Caco-2 (cell line): ENCODE data around the gene SRSF7. TPM values are rescaled to one million over a fixed set of nuclear protein-coding genes. Genes with fewer than 3 reads are reported as not detected.

ENCODE experiments used
- BruUV-seq: library from RNA; stranded (reverse); fragments of 400-500 nt; replicated peaks from 2 replicates; lab custom pipeline; 2021; lab: Mats Ljungman, UMichigan
- CTCF ChIA-PET: fragments of 300-600 bp; sonication (Branson Sonifier 250); formaldehyde crosslinking; loops from one replicate; lab custom pipeline; 2022; ENCODE audit warnings: antibody characterized with exemption; lab: Charles Lee
- POLR2A ChIA-PET: fragments of 300-600 bp; sonication (Branson Sonifier 250); formaldehyde crosslinking; loops from one replicate; lab custom pipeline; 2022; ENCODE audit warnings: antibody characterized with exemption; lab: Charles Lee
- DNase-seq, 2 experiments: peaks; one replicate each; pipeline versions ENCODE4 v3.0.0 to v3.0.0-alpha.2; 2020 to 2022
- H3K27me3 ChIP-seq: replicated peaks from 2 replicates; pipeline ENCODE4 v1.6.0; 2011; ENCODE audit warnings: low read length; ENCODE audit not compliant: control insufficient read depth, insufficient read depth
- H3K36me3 ChIP-seq: 2 replicates; pipeline ENCODE4 v1.5.1; 2011; ENCODE audit warnings: low read length; ENCODE audit not compliant: control insufficient read depth, insufficient read depth
- H3K4me1 ChIP-seq: fragments of 250-450 bp; sonication (Bioruptor Pico); 2 replicates; pipeline ENCODE4 v1.5.1; 2020; ENCODE audit warnings: mild to moderate bottlenecking
- H3K4me3 ChIP-seq: 2 replicates; pipeline ENCODE4 v1.5.1; 2011; ENCODE audit warnings: low read depth, mild to moderate bottlenecking, control low read depth, low read length
- H3K9me3 ChIP-seq: fragments of 250-450 bp; sonication (Bioruptor Pico); 2 replicates; pipeline ENCODE4 v1.5.1; 2020; ENCODE audit warnings: mild to moderate bottlenecking, moderate library complexity
- H3K27ac Mint-ChIP-seq: one replicate; pipeline ENCODE4 v1.8.0; 2022; ENCODE audit warnings: mixed read lengths; ENCODE audit not compliant: unreplicated experiment
- H3K27me3 Mint-ChIP-seq: one replicate; pipeline ENCODE4 v1.8.0; 2022; ENCODE audit warnings: mixed read lengths; ENCODE audit not compliant: insufficient read depth, unreplicated experiment
- H3K36me3 Mint-ChIP-seq: one replicate; pipeline ENCODE4 v1.8.0; 2022; ENCODE audit warnings: mild to moderate bottlenecking, mixed read lengths; ENCODE audit not compliant: insufficient read depth, unreplicated experiment
- H3K4me1 Mint-ChIP-seq: one replicate; pipeline ENCODE4 v1.8.0; 2022; ENCODE audit warnings: low read depth, mixed read lengths; ENCODE audit not compliant: unreplicated experiment
- H3K4me3 Mint-ChIP-seq: one replicate; pipeline ENCODE4 v1.8.0; 2022; ENCODE audit warnings: mild to moderate bottlenecking, moderate library complexity, mixed read lengths; ENCODE audit not compliant: unreplicated experiment
- H3K9me3 Mint-ChIP-seq: one replicate; pipeline ENCODE4 v1.8.0; 2022; ENCODE audit warnings: mixed read lengths; ENCODE audit not compliant: unreplicated experiment
- CTCF ChIP-seq, 2 experiments: fragments of 200-600 bp in 1 of 2; IDR thresholded peaks; 1 replicate in 1 of 2; 2 replicates in 1 of 2; pipeline versions ENCODE4 v1.5.1 to v1.8.0; 2011 to 2022; ENCODE audit warnings: antibody characterized with exemption in 1 of 2, control low read depth in 1 of 2, inconsistent platforms in 1 of 2, low read depth in 1 of 2, low read length in 1 of 2, mild to moderate bottlenecking in 1 of 2, moderate library complexity in 1 of 2; ENCODE audit not compliant: insufficient read depth in 1 of 2, severe bottlenecking in 1 of 2, unreplicated experiment in 1 of 2
- intact Hi-C: fragments of 100-400 bp; cut with micrococcal nuclease; formaldehyde crosslinking; loops from one replicate; pipeline ENCODE4 v1.10.0; 2022; ENCODE audit not compliant: unreplicated experiment
- total RNA-seq: library from RNA; stranded (reverse); gene quantifications from 2 replicates; pipeline ENCODE4 v1.2.3, GENCODE V29; 2022

SRSF7 gene
- total RNA-seq, 1 experiment from 2014 or later: 233 TPM

GRCh38 chr2:38765551-38765950, 14.4 kb upstream of the SRSF7 start:
- Mint-ChIP-seq H3K4me1 (no peaks in the 10 kb centered on the region), H3K9me3 (no peaks in the 10 kb centered on the region), H3K4me3 (no peak overlapping the region), H3K27ac (no peak overlapping the region), H3K27me3 (no peaks in the 10 kb centered on the region), H3K36me3 (no peaks in the 10 kb centered on the region)
- Histone ChIP-seq H3K27me3 (no peaks in the 10 kb centered on the region; the same call in 1 of the 2 replicates), H3K36me3 (no peaks in the 10 kb centered on the region), H3K4me3 (no peak overlapping the region), H3K9me3 (no peaks in the 10 kb centered on the region), H3K4me1 (peaks cover 5% of the 10 kb centered on the region; the same call in 1 of the 2 replicates)
- POLR2A ChIA-PET: interaction anchor here (2.6 kb wide), 1 partner anchor 14 kb away, joined by 17 read pairs; the partner anchor contains the start of gene SRSF7
- intact Hi-C loops: no loop called here
- no peak for TF ChIP-seq CTCF (IDR thresholded peaks at IDR 0.05; ENCODE audit: insufficient read depth in 1 of 2, low read depth in 1 of 2, low read length in 1 of 2, severe bottlenecking in 1 of 2, unreplicated experiment in 1 of 2)
- no peak for DNase-seq
- no TSS peak for BruUV-seq
- CTCF ChIA-PET: no interaction called here

GRCh38 chr2:38765149-38765548, 14.0 kb upstream of the SRSF7 start:
- H3K4me3 Mint-ChIP-seq: no peak overlapping the region
- no peaks in the 10 kb centered on the region for H3K9me3 Mint-ChIP-seq
- intact Hi-C loops: no loop called here
- Histone ChIP-seq H3K36me3 (no peaks in the 10 kb centered on the region), H3K9me3 (no peaks in the 10 kb centered on the region), H3K4me1 (peaks cover 5% of the 10 kb centered on the region; the same call in 1 of the 2 replicates), H3K4me3 (no peak overlapping the region), H3K27me3 (no peaks in the 10 kb centered on the region; the same call in 1 of the 2 replicates)
- no peaks in the 10 kb centered on the region for H3K27me3 Mint-ChIP-seq
- no peaks in the 10 kb centered on the region for H3K4me1 Mint-ChIP-seq
- TF ChIP-seq CTCF (IDR thresholded peaks at IDR 0.05; ENCODE audit: insufficient read depth in 1 of 2, low read depth in 1 of 2, low read length in 1 of 2, severe bottlenecking in 1 of 2, unreplicated experiment in 1 of 2): no peak
- ChIA-PET POLR2A (interaction anchor here (2.6 kb wide), 1 partner anchor 14 kb away, joined by 17 read pairs; the partner anchor contains the start of gene SRSF7), CTCF (no interaction called here)
- BruUV-seq: no TSS peak
- no peak overlapping the region for H3K27ac Mint-ChIP-seq
- H3K36me3 Mint-ChIP-seq: no peaks in the 10 kb centered on the region
- no peak for DNase-seq

GRCh38 chr2:38763728-38764127, 12.6 kb upstream of the SRSF7 start:
- CTCF ChIA-PET: no interaction called here
- Histone ChIP-seq H3K27me3 (no peaks in the 10 kb centered on the region; the same call in 1 of the 2 replicates), H3K4me1 (peaks cover 5% of the 10 kb centered on the region; the same call in 1 of the 2 replicates), H3K9me3 (no peaks in the 10 kb centered on the region), H3K4me3 (no peak overlapping the region), H3K36me3 (no peaks in the 10 kb centered on the region)
- no peaks in the 10 kb centered on the region for H3K27me3 Mint-ChIP-seq
- POLR2A ChIA-PET: interaction anchor here (2.6 kb wide), 1 partner anchor 12 kb away, joined by 17 read pairs; the partner anchor contains the start of gene SRSF7
- intact Hi-C loops: no loop called here
- no peak for TF ChIP-seq CTCF (IDR thresholded peaks at IDR 0.05; ENCODE audit: insufficient read depth in 1 of 2, low read depth in 1 of 2, low read length in 1 of 2, severe bottlenecking in 1 of 2, unreplicated experiment in 1 of 2)
- no peak overlapping the region for H3K4me3 Mint-ChIP-seq
- H3K27ac Mint-ChIP-seq: no peak overlapping the region
- H3K9me3 Mint-ChIP-seq: no peaks in the 10 kb centered on the region
- H3K4me1 Mint-ChIP-seq: no peaks in the 10 kb centered on the region
- no TSS peak for BruUV-seq
- no peaks in the 10 kb centered on the region for H3K36me3 Mint-ChIP-seq
- no peak for DNase-seq
